HuH-7 (cell line): ENCODE data around the gene NUDT4.

Source experiments
- DNase-seq: peaks from one replicate; pipeline ENCODE4 v3.0.0; 2011; ENCODE audit warnings: low spot score

NUDT4 gene

DNA sequence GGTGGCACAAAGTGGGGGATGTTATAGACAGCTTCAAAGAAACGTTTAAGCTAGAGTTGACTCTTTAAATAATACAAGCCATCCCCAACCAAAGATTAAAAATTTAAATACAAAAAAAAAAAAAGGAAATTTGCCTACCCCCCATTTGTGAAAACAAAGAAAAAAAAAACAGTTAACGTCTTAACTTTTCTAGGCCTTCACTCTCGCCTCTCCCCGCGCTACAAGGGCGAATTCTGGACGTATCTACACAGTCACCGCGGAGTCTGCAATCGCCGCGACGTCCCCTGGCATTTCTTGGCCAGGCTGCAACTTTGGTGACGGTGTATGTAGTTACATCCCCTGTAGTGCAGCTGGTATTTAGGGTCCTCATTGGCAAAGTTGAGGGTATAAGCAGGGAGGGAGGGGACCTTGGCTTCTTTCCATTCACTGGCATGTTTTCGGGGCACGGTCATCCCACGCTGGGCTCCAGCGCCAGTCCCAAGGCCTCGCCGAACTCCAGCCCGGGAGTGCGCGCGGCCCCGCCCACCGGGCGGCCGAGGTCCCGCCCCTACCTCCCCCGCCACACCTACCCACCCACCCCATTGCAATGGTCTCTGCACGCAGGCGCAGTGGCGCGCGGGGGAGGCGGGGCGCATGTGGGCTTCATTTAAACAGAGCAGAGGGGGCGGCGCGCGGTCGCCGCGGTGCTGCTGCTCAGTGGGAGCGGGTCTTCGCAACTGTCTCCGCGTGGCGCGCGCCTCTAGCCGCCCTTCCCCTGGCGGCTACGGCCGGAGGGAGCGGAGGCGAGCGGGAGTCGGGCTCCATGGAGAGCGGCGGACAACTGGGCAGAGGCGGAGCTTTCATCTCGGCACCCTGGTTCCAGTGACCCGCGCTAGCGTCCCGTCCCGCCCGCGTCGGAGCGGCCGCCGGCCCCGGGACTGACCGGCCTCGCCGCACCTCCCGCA lies at the start of gene NUDT4:
TSS of gene NUDT4 (plus strand) at position 674 of the 944 bp plus-strand sequence. CDS start 398 bp downstream, outside the sequence.
- DNase-seq = peak; percentile 94

- DNase-seq = no peak
Measured at GRCh38 chr12:93333054-93333453, 44.7 kb upstream of the NUDT4 start.

DNA sequence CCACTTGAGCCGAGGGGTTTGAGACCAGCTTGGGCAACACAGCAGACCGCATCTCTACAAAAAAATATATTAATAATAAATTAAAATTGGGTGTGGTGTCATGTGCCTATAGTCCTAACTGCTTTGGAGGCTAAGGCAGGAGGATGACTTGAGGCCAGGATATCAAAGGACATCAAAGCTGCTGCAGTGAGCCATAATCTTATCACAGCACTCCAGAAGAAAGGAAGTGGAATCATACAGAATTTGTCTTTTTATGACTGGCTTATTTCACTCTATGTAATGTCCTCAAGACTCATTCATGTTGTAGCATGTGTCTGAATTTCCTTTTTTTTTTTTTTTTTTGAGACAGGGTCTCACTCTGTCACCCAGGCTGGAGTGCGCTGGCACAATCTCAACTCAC lies 43.9 kb upstream of the NUDT4 start:
- no peak for DNase-seq

GRCh38 chr12:93335603-93336162 lies 42.0 kb upstream of the NUDT4 start:
- no peak for DNase-seq

DNA sequence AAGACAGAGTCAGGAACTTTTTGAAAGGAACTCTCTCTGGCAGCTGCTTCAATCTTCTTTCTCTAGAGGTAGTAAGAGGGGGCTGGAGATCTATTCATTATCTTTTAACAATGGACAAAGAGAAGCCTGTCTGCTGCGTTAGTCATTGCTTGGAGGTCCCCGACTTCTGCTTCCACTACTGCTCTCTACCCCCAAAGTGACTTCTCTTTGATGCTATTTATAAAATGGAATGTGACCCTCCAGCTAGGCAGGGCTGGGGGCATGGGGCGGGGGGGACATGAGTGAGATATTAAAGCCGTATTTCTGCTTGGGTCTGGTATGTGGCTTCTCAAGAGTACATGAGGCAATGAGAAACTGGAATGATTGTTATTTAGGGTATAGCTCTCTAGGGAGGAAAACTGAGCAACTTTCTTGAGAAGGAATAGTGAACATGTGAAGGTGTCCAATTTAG lies 41.4 kb upstream of the NUDT4 start:
- no peak for DNase-seq

- no peak for DNase-seq
Measured at GRCh38 chr12:93338598-93338997, 39.1 kb upstream of the NUDT4 start.

GRCh38 chr12:93339695-93340094 lies 38.0 kb upstream of the NUDT4 start:
- no peak for DNase-seq

DNA sequence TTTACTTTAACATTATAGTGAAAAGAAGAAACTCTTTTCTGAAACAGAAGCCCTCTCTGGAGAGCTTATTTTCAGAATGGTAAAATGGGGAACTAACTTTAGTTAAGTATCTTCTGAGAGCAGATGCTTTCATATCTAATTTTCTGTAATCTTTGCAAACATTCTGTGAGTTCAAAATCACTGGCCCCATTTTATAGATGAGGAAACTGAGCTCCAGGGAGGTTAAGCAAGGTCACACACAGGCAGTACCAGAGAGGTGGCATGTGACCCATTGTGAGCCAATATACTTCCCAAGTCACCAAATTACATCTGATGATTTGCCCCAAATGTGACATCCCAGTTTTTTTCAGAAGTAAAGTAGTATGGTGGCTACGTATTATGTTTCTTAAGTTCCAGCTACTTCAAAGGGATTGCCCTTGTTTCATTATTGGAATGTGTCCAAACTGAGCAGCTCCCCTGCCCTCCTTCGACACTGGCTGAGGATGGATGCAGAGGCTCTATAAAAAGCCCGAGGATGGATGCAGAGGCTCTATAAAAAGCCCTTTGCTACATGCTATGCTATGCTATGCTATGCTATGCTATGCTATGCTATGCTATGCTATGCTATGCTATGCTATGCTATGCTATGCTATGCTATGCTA lies 36.2 kb upstream of the NUDT4 start:
- no peak for DNase-seq

GRCh38 chr12:93347054-93347785 lies 30.5 kb upstream of the NUDT4 start:
- DNase-seq = no peak

DNA sequence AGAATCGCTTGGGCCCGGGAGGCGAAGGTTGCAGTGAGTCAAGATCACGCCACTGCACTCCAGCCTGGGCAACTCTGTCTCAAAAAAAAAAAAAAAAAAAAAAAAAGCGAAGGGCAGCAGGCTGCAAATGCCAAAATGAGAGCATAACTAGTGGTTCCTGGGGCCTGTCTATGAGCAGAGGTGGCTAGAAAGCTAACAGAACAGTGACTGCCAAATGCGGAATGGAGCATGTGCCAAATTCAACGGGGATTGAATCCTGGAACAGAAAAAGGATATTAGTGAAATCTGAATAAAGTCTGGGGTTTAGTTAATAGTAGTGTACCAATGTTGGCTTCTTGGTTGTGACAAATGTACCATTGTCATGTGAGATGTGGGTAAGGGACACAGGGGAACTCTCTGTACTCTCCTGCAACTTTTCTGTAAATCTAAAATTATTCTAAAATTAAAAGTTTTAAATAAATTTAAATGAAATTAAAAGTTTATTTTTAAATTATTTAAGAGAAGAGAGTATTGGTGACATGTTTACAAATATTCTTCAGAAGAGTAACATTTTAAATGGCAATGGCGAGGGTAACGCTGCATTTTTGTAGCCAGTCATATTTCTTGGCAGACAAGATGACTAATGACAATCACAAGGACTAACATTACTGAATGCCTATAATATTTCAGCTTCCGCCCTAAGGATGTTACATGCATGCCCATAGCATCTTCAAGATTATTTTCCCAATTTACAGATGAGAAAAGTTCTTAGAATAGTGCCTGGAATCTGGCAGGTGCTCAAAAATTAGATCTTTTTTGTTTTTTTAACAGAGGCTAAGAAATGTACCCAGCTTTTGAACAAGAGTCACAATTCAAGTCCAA lies 28.9 kb upstream of the NUDT4 start:
- no peak for DNase-seq

- DNase-seq = no peak
Measured at GRCh38 chr12:93351726-93352125, 26.0 kb upstream of the NUDT4 start.

DNA sequence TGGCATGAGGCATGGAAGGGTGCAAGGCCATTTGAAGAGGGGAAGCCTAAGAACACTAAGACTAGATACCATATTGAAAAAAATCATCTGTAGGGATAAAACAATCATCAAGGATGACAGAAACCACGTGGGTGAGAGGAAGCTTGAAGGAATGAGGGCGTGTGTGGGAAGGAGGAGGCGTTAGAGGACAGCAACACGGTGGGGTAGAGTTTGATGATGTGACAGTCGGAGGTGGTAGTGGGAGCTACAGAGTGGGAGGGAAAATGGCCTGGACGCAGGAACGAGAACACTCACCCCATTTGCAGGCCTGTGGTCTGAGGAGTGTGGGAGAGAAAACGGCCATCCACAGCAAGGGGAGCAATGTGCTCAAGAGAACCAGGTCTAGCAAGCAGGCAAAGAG lies 25.4 kb upstream of the NUDT4 start:
- no peak for DNase-seq

DNA sequence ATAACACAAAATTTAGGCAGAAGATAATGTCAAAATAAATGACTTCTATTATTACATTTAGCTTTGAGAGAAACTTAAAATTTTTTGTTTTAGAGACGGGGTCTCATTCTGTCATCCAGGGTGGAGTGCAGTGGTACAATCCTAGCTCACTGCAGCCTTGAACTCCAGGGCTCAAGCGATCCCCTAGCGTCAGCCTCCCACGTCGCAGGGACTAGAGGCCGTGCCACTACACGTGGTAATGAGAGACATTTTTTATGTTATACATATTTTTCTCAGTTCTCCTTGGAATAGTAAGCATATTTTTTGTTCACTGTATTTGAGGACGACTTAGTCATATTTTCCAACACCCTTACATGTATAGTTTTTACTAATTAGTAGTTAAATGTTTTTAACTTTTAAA lies 21.5 kb upstream of the NUDT4 start:
- DNase-seq = no peak

DNA sequence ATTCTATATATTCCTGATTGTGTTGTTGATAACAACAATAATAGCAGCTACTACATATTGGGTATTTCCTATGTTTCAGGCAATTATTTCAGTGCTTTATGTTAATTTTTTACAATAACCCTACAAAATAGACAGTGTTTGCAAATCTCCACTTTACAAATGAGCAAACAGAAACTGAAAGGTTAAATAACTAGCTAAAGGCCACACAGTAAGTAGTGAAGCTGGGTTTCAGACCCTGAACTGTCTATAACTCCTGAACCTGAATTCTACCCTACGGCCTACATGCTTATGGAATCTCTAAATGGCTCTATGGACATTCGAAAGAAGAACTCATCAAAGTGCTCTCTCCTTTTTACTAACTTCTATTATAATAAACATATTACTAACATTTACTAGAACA lies 19.7 kb upstream of the NUDT4 start:
- DNase-seq = no peak

GRCh38 chr12:93358821-93359220 lies 18.9 kb upstream of the NUDT4 start:
- DNase-seq = no peak

- DNase-seq = no peak
Measured at GRCh38 chr12:93360688-93361087, 17.0 kb upstream of the NUDT4 start.

DNA sequence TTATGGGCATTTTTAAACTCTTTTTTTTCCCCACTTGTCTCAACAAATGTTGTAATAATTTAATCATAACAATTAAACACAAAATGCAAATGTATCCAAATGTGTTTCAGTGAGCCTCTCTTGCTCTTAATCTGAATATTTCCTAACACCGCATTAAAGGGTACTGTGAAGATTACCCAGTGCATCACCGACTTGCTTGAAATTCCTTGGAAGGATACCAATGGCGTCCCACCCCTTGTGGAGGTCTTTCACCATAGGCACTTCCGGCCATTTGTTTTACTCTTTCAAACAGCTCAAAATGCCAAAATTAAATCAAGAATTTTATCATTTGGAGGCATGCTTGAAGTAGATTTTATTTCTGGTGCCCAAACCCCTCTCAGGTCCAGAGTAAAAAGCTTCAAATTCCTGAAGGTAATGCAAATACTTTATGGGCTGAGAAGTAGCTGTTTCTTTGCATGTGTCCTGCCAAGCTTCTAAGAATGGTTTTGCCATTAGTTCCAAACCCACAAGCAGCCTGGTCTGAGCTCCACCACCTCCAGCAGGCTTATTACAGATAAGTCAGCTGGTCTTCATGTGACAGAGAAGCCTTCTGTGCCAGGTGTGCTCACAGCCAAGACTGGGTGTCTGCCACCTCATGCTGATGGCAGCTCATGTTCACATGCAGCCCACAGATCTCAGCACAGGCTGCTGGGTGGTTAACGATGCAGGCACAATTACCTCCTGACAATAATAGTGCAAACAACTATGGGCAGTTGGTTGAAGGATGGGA lies 16.4 kb upstream of the NUDT4 start:
- no peak for DNase-seq

DNA sequence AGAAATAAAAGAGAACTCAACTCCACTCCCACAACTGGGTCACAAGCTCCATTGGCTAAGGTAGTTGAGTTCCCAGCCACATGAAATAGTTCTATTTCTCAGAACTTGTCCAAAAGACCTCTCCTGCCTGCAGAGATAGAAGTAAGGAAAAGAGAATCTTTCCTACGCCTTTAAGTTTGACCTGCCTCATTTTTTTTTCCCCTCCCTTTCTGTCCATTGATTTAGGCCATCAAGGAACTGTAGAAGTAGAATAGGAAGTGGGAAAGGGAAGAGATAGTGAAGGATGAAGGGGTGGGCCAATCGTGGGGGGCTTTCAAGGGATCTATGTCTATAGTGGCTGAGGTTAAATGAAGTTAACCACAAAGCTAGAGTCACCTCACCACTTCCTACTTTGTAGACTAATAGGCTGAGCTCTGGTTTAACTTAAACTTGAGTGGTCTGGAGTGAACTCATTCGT lies 13.9 kb upstream of the NUDT4 start:
- no peak for DNase-seq

GRCh38 chr12:93365616-93366405 lies 11.9 kb upstream of the NUDT4 start:
- no peak for DNase-seq

- DNase-seq = no peak
Measured at GRCh38 chr12:93366422-93366821, 11.3 kb upstream of the NUDT4 start.
